Right atrium auricular region (tissue), 2 donors: Measurements from ENCODE around the gene MAGI1. TPM values are rescaled to one million over a fixed set of nuclear protein-coding genes. Genes with fewer than 3 reads are reported as not detected.

Source experiments
- DNase-seq: peaks from one replicate; pipeline ENCODE4 v3.0.0-alpha.2; 2019; ENCODE audit warnings: low spot score
- H3K27ac ChIP-seq, 2 donors: fragments of 200-600 bp; sonication (generic); 1 replicate in 1 of 2; 2 replicates in 1 of 2; pipeline ENCODE4 v1.5.1; 2016 to 2019
- H3K27me3 ChIP-seq, 2 donors: fragments of 200-600 bp; sonication (generic); one replicate each; pipeline versions ENCODE4 v1.5.1 to v1.6.0; 2017 to 2019
- H3K36me3 ChIP-seq: fragments of 200-600 bp; sonication (generic); one replicate; pipeline ENCODE4 v1.5.1; 2016
- H3K4me1 ChIP-seq, 2 donors: fragments of 200-600 bp; sonication (generic); one replicate each; pipeline versions ENCODE4 v1.5.1 to v1.6.0; 2017 to 2019
- H3K4me3 ChIP-seq, 2 donors: fragments of 200-600 bp; sonication (generic); 1 replicate in 1 of 2; 2 replicates in 1 of 2; pipeline ENCODE4 v1.5.1; 2017 to 2019; ENCODE audit warnings: mild to moderate bottlenecking in 1 of 2, moderate library complexity in 1 of 2
- H3K9me3 ChIP-seq, 2 donors: fragments of 200-600 bp; sonication (generic); one replicate each; pipeline ENCODE4 v1.5.1; 2019
- total RNA-seq, 2 donors: library from RNA; depleted of rRNA; stranded (reverse); fragments of >200 nt; gene quantifications; one replicate each; pipeline ENCODE4 v1.1.0, GENCODE V29; 2016
- TF ChIP-seq, protein P1 (sequence below), 2 donors: fragments of 200-600 bp; sonication (generic); IDR thresholded peaks; one replicate each; pipeline ENCODE4 v1.5.1; 2019; ENCODE audit warnings: antibody characterized with exemption in 2 of 2

Gene MAGI1
- total RNA-seq, 2 donors from 2014 or later, result 28.5 to 34.8 TPM

DNA sequence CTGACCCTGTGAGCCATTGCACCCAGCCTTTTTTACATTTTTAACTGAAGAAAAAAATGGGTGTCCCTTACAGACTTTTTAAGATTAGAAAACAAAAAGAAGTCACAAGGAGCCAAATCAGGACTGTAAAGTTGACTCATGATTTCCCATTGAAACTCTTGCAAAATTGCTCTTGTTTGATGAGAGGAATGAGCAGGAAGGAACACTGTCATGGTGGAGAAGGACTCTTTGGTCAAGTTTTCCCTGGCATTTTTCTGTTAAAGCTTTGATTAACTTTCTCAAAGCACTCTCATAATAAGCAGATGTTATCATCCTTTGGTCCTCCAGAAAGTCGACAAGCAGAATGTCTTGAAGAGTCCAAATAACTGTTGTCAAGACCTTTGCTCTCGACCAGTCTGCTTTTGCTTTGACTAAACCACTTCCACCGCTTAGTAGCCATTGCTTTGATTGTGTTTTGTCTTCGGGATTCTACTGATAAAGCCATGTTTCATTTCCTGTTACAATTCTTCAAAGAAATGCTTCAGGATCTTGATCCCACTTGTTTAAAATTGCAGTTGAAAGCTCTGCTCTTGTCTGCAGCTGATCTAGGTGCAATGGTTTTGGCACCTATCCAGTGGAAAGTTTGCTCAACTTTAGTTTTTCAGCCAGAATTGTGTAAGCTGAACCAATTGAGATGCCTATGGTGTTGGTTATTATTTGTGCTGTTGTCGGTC, 369.4 kb downstream of the MAGI1 start:
- no peaks in the 10 kb centered on the region for H3K27me3 ChIP-seq
- no peaks in the 10 kb centered on the region for H3K9me3 ChIP-seq
- no peaks in the 10 kb centered on the region for H3K36me3 ChIP-seq
- no peak overlapping the region for H3K27ac ChIP-seq
- TF ChIP-seq, protein P1, sequence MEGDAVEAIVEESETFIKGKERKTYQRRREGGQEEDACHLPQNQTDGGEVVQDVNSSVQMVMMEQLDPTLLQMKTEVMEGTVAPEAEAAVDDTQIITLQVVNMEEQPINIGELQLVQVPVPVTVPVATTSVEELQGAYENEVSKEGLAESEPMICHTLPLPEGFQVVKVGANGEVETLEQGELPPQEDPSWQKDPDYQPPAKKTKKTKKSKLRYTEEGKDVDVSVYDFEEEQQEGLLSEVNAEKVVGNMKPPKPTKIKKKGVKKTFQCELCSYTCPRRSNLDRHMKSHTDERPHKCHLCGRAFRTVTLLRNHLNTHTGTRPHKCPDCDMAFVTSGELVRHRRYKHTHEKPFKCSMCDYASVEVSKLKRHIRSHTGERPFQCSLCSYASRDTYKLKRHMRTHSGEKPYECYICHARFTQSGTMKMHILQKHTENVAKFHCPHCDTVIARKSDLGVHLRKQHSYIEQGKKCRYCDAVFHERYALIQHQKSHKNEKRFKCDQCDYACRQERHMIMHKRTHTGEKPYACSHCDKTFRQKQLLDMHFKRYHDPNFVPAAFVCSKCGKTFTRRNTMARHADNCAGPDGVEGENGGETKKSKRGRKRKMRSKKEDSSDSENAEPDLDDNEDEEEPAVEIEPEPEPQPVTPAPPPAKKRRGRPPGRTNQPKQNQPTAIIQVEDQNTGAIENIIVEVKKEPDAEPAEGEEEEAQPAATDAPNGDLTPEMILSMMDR (IDR thresholded peaks at IDR 0.05), result no peak
- DNase-seq, result no peak
- H3K4me1 ChIP-seq, result no peaks in the 10 kb centered on the region
- H3K4me3 ChIP-seq, result no peak overlapping the region

DNA sequence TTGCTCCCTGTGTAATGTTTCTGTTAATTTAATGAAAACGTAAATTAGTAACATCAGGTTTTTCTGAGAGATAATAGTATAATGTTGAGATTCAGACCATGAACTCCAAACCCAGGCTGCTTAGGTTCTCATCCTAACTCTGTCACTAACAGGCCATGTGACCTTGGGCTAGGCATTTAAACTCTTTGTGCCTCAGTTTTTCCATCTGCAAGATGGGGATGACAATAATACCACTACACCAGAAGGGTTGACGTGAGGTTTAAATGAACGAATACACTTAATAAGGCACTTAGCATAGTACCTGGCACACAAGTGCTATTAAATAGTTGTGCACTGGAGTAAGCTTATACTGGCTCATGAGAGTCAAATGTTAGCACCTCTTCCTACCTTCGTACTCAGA, 370.8 kb downstream of the MAGI1 start:
- no peaks in the 10 kb centered on the region for H3K36me3 ChIP-seq
- H3K9me3 ChIP-seq, result no peaks in the 10 kb centered on the region
- no peak for DNase-seq
- no peak overlapping the region for H3K27ac ChIP-seq
- H3K4me3 ChIP-seq, result no peak overlapping the region
- no peaks in the 10 kb centered on the region for H3K27me3 ChIP-seq
- TF ChIP-seq, protein P1 (IDR thresholded peaks at IDR 0.05), result no peak
- H3K4me1 ChIP-seq, result no peaks in the 10 kb centered on the region

DNA sequence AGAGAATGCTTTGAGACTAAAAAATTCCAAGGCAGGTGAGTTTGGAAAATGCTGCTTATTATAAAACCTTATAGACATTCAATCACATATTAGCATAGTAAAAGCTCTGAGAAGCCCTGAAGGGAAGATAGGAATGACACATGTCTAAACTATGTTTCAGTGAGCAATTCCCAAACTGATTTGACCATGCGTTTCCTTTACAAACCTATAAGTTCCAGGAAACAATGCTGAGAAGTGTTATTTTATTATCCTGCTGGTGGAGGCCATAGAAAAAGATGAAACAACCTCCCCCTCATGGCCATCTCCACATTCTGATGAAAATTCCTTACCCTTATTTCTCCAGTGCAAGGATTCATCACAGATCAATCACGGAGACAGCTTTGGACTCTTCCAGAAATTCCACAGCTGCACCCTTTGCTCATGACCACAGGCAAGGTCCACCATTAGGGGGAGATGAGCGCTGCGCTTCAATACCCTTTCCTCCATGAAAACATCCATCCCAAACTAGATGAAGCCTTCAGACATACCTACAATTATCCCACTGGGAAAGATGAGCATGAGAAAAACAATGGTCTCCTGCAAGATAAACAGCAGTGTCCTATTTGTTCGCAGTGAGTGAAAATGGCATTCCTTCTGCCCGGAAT, 372.1 kb downstream of the MAGI1 start:
- Histone ChIP-seq H3K4me1 (no peaks in the 10 kb centered on the region), H3K4me3 (no peak overlapping the region), H3K27ac (no peak overlapping the region), H3K27me3 (no peaks in the 10 kb centered on the region), H3K36me3 (no peaks in the 10 kb centered on the region), H3K9me3 (no peaks in the 10 kb centered on the region)
- DNase-seq, result no peak
- TF ChIP-seq, protein P1 (IDR thresholded peaks at IDR 0.05), result no peak

DNA sequence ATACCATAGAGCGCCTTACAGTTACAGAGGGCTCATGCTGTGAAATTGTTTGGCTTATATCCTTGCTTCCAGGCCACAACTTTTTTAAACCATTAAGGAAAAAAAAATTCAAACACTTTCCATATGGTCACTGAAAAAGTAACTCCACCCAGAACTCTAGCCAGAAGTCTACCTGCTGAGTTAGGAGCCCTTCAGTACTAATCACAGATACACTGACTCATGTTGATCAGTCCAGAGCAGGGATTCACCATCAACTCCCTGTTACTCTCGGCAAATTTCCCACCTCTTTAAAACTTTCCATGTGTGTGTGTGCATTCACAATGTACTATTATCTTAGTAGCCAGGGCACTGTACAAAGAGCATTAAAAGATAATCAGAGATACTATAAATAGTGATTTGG, 372.8 kb downstream of the MAGI1 start:
- no peak for DNase-seq
- Histone ChIP-seq H3K27me3 (no peaks in the 10 kb centered on the region), H3K36me3 (no peaks in the 10 kb centered on the region), H3K4me1 (no peaks in the 10 kb centered on the region), H3K27ac (no peak overlapping the region), H3K4me3 (no peak overlapping the region), H3K9me3 (no peaks in the 10 kb centered on the region)
- TF ChIP-seq, protein P1 (IDR thresholded peaks at IDR 0.05), result no peak

DNA sequence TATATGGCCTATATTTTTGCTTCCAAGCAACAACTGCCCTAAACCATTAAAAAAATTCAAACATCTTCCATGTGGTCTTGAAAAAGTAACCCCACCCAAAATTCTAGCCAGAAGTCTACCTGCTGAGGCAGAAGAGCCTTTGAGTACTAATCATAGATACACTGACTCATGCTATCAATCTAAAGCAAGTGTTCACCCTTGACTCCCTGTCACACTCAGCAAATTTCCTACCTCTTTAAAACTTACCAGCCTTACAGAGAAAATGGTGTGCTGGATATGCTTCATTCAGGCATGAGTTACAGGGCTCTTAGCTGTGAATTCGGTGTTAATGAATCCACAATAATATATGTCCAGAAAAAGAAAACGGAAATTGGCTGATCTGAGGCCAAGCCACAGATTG, 373.8 kb downstream of the MAGI1 start:
- H3K9me3 ChIP-seq, result no peaks in the 10 kb centered on the region
- no peak overlapping the region for H3K27ac ChIP-seq
- TF ChIP-seq, protein P1 (IDR thresholded peaks at IDR 0.05), result no peak
- H3K4me1 ChIP-seq, result no peaks in the 10 kb centered on the region
- no peaks in the 10 kb centered on the region for H3K36me3 ChIP-seq
- H3K4me3 ChIP-seq, result no peak overlapping the region
- no peaks in the 10 kb centered on the region for H3K27me3 ChIP-seq
- no peak for DNase-seq
